HFF-Myc (cell line): ENCODE results near the gene ALOX5AP.

Experiments
- DNase-seq: peaks from one replicate; pipeline ENCODE4 v3.0.0-alpha.2; 2011; ENCODE audit warnings: low read depth; ENCODE audit errors: extremely low read depth
- H3K4me3 ChIP-seq: replicated peaks from 2 replicates; pipeline ENCODE4 v1.5.1; 2011; ENCODE audit warnings: low read depth, mild to moderate bottlenecking, control low read depth, low read length
- TF ChIP-seq, protein P1 (sequence below): IDR thresholded peaks from 2 replicates; pipeline ENCODE4 v1.5.1; 2012; ENCODE audit warnings: mild to moderate bottlenecking, low read depth, low read length, control low read depth; ENCODE audit errors: missing control alignments

ALOX5AP gene

GRCh38 chr13:30727491-30728355 lies 7.6 kb upstream of the ALOX5AP start:
- DNase-seq, result no peak
- no peak overlapping the region for H3K4me3 ChIP-seq
- TF ChIP-seq, protein P1, sequence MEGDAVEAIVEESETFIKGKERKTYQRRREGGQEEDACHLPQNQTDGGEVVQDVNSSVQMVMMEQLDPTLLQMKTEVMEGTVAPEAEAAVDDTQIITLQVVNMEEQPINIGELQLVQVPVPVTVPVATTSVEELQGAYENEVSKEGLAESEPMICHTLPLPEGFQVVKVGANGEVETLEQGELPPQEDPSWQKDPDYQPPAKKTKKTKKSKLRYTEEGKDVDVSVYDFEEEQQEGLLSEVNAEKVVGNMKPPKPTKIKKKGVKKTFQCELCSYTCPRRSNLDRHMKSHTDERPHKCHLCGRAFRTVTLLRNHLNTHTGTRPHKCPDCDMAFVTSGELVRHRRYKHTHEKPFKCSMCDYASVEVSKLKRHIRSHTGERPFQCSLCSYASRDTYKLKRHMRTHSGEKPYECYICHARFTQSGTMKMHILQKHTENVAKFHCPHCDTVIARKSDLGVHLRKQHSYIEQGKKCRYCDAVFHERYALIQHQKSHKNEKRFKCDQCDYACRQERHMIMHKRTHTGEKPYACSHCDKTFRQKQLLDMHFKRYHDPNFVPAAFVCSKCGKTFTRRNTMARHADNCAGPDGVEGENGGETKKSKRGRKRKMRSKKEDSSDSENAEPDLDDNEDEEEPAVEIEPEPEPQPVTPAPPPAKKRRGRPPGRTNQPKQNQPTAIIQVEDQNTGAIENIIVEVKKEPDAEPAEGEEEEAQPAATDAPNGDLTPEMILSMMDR, result no peak

GRCh38 chr13:30729801-30730200 lies 5.5 kb upstream of the ALOX5AP start:
- TF ChIP-seq, protein P1, result no peak
- no peak for DNase-seq

DNA sequence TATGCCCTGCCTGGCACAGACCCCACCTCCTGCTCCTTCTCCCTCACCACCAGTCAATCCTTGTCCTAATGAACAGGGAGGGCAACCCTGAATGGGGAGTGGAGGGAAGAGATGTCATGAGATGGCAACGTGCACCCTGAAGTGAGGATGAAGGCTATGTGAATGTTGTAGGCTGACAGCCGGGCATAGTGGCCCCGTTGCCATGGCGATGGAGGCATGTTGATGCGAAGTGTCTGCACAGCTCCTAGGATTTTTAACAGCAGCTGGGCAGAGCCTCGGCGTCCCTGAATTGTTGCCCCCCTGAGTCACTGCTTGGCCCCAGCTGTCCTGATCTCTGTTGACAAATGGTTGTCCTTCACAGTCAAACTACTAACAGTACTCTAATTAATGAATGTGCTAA lies 4.8 kb upstream of the ALOX5AP start:
- H3K4me3 ChIP-seq, result no peak overlapping the region
- DNase-seq, result no peak
- TF ChIP-seq, protein P1, result no peak

More at GRCh38 chr13:30729801-30730200, 5.5 kb upstream of the ALOX5AP start:
- no peak overlapping the region for H3K4me3 ChIP-seq

- TF ChIP-seq, protein P1, result no peak
- H3K4me3 ChIP-seq, result no peak overlapping the region
Measured at GRCh38 chr13:30731361-30732045, 3.8 kb upstream of the ALOX5AP start.

DNA sequence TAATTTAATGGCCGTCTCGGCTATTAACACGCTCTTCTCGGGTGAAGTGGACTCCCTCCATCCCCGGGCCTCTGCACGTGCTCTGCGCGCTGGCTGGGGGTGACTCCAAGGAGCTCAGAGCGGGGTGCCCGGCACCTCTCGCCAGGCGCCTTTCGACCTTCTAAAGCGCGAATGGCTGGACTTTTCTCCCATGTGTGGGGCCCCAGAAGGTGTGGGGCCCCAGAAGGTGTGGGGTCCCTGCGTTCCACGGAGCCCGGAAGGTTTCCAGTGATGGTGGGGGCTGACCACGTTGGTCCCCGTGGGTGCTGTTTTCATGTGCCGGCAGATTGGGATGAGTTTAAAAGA lies 3.3 kb upstream of the ALOX5AP start:
- DNase-seq, result no peak
- TF ChIP-seq, protein P1, result no peak
- H3K4me3 ChIP-seq, result no peak overlapping the region

More at GRCh38 chr13:30731361-30732045, 3.8 kb upstream of the ALOX5AP start:
- no peak for DNase-seq

- H3K4me3 ChIP-seq, result no peak overlapping the region
- DNase-seq, result no peak
Measured at GRCh38 chr13:30734439-30734838, 904 bp upstream of the ALOX5AP start.

More at GRCh38 chr13:30734439-30734838, 904 bp upstream of the ALOX5AP start:
- TF ChIP-seq, protein P1, result no peak
